Hepatocyte (in vitro differentiated cells): ENCODE results near the gene RNF32.

Source experiments
- CTCF ChIP-seq: fragments of 200-600 bp; sonication (generic); IDR thresholded peaks from 2 replicates; pipeline ENCODE4 v1.5.1; 2016; ENCODE audit warnings: antibody characterized with exemption, mild to moderate bottlenecking; ENCODE audit not compliant: poor library complexity
- EZH2 ChIP-seq: fragments of 200-600 bp; sonication (generic); IDR thresholded peaks from 2 replicates; pipeline ENCODE4 v1.6.1; 2016; ENCODE audit warnings: antibody characterized with exemption, mild to moderate bottlenecking, borderline replicate concordance
- EZH2phosphoT487 ChIP-seq: fragments of 200-600 bp; sonication (generic); IDR thresholded peaks from one replicate; pipeline ENCODE4 v1.6.1; 2018; ENCODE audit warnings: antibody characterized with exemption, mild to moderate bottlenecking, low read depth, moderate library complexity; ENCODE audit not compliant: unreplicated experiment, severe bottlenecking

GRCh38 chr7:156606691-156607331, 33.8 kb upstream of the RNF32 start:
- TF ChIP-seq EZH2phosphoT487, result no peak
- no peak for TF ChIP-seq CTCF
- no peak for TF ChIP-seq EZH2
